Stomach (tissue), 9 donors: ENCODE measurements around the gene AKIP1. TPM values are rescaled to one million over a fixed set of nuclear protein-coding genes. Genes with fewer than 3 reads are reported as not detected.
"Not testable (repeated sequence)": the region's sequence is repeated elsewhere in the genome, so short reads cannot be mapped to it uniquely, and the experiment has no call there.

Experiments
- DNase-seq, 2 donors: peaks; one replicate each; pipeline versions ENCODE4 v3.0.0 to v3.0.0-alpha.2; 2013 to 2019
- H3K27ac ChIP-seq, 5 donors: fragments of 200-600 bp in 4 of 5; sonication (generic) in 4 of 5; one replicate each; pipeline ENCODE4 v1.5.1; 2013 to 2019; ENCODE audit warnings: mild to moderate bottlenecking in 1 of 5, moderate library complexity in 1 of 5
- H3K27me3 ChIP-seq, 3 donors: fragments of 200-600 bp; sonication (generic); one replicate each; pipeline ENCODE4 v1.5.1; 2017 to 2019; ENCODE audit warnings: mixed run types in 1 of 3
- H3K36me3 ChIP-seq, 4 donors: fragments of 200-600 bp; sonication (generic); 1 replicate in 3 of 4; 2 replicates in 1 of 4; pipeline ENCODE4 v1.5.1; 2016 to 2019
- H3K4me1 ChIP-seq, 4 donors: fragments of 200-600 bp; sonication (generic); one replicate each; pipeline ENCODE4 v1.5.1; 2016 to 2019
- H3K4me3 ChIP-seq, 4 donors: fragments of 200-600 bp; sonication (generic) in 3 of 4; one replicate each; pipeline ENCODE4 v1.5.1; 2016 to 2019; ENCODE audit warnings: mild to moderate bottlenecking in 1 of 4
- H3K9me3 ChIP-seq, 4 donors: fragments of 200-600 bp; sonication (generic); one replicate each; pipeline ENCODE4 v1.5.1; 2016 to 2019
- CTCF ChIP-seq, 7 experiments: fragments of 450-650 bp in 4 of 7; fragments of 200-600 bp in 3 of 7; sonication (generic) in 3 of 7; IDR thresholded peaks; one replicate each; pipeline ENCODE4 v1.5.1; 2016 to 2019; ENCODE audit warnings: antibody characterized with exemption in 7 of 7, control low read depth in 2 of 7, mild to moderate bottlenecking in 1 of 7
- EP300 ChIP-seq: sonication (generic); formaldehyde crosslinking; IDR thresholded peaks from one replicate; pipeline ENCODE4 v1.6.1; 2017; ENCODE audit warnings: antibody characterized with exemption
- POLR2A ChIP-seq, 4 donors: fragments of 450-650 bp; IDR thresholded peaks; one replicate each; pipeline ENCODE4 v1.6.1; 2016; ENCODE audit warnings: antibody characterized with exemption in 4 of 4, control low read depth in 2 of 4, mild to moderate bottlenecking in 1 of 4, moderate library complexity in 1 of 4
- POLR2AphosphoS5 ChIP-seq, 3 donors: sonication (generic); formaldehyde crosslinking; IDR thresholded peaks; one replicate each; pipeline ENCODE4 v1.6.1; 2016; ENCODE audit warnings: antibody characterized with exemption in 3 of 3
- WGBS, 5 donors: extraction: QIAGEN DNeasy Blood & Tissue Kit in 3 of 5; methylation state at CpG; one replicate each; pipeline versions ENCODE4 v1.1.5 to v1.1.7; 2013 to 2018; 5-methylcytosine and 5-hydroxymethylcytosine counted together
- intact Hi-C: fragments of 100-400 bp; cut with DNase I; formaldehyde crosslinking; loops from one replicate; pipeline ENCODE4 v1.15.1; 2023; ENCODE audit warnings: low total_unique reads
- polyA plus RNA-seq, 3 donors: library from polyadenylated mRNA; stranded (reverse); fragments of 200-250 nt; gene quantifications; one replicate each; pipeline ENCODE4 v1.2.3, GENCODE V29; 2013
- total RNA-seq, 5 donors: library from RNA; depleted of rRNA; stranded (reverse); fragments of >200 nt; gene quantifications; one replicate each; pipeline versions ENCODE4 v1.1.0 to v1.2.3, GENCODE V29; 2014 to 2016
- donor health status: healthy with polysubstance abuse.
- donor health status: Bipolar disorder and iron deficiency.
- donor health status: healthy.

Gene AKIP1
- total and polyA plus RNA-seq, 8 donors, result 0.89 to 26.8 (median 20.4) TPM; not detected in 1

- H3K36me3 ChIP-seq, result no peaks in the 10 kb centered on the region
- no peak overlapping the region for H3K4me3 ChIP-seq
- no peak for DNase-seq
- no peak for TF ChIP-seq CTCF (IDR thresholded peaks at IDR 0.05)
- TF ChIP-seq POLR2A (IDR thresholded peaks at IDR 0.05), result no peak
- TF ChIP-seq EP300, result no peak
- TF ChIP-seq POLR2AphosphoS5 (IDR thresholded peaks at IDR 0.05), result no peak
- intact Hi-C loops, result no loop called here
- no peaks in the 10 kb centered on the region for H3K4me1 ChIP-seq
- 86 to 96% (median 94%) methylated on average over 6 of the region's 6 CpGs for WGBS, 5 donors
- no peak overlapping the region for H3K27ac ChIP-seq
- H3K27me3 ChIP-seq, result no peaks in the 10 kb centered on the region
- H3K9me3 ChIP-seq, result no peaks in the 10 kb centered on the region
These were observed 22.9 kb downstream of the AKIP1 start for GRCh38 chr11:8933931-8934330.

GRCh38 chr11:8934742-8935488 is 23.9 kb downstream of the AKIP1 start:
- H3K9me3 ChIP-seq, result no peaks in the 10 kb centered on the region
- H3K36me3 ChIP-seq, result no peaks in the 10 kb centered on the region
- H3K27me3 ChIP-seq, result no peaks in the 10 kb centered on the region
- no peak overlapping the region for H3K27ac ChIP-seq
- WGBS, 5 donors, result 45 to 54% (median 51%) methylated on average over 14 of the region's 14 CpGs
- TF ChIP-seq POLR2AphosphoS5 (IDR thresholded peaks at IDR 0.05), result no peak
- no peak for TF ChIP-seq POLR2A (IDR thresholded peaks at IDR 0.05)
- no peak for TF ChIP-seq CTCF (IDR thresholded peaks at IDR 0.05)
- no peak for TF ChIP-seq EP300
- H3K4me3 ChIP-seq, result no peak overlapping the region
- intact Hi-C loops, result no loop called here
- DNase-seq, result peak in 1 of 2 donors; percentile 47
- H3K4me1 ChIP-seq, result no peaks in the 10 kb centered on the region

GRCh38 chr11:8935789-8936188 is 24.8 kb downstream of the AKIP1 start:
- DNase-seq, H3K4me3 ChIP-seq, H3K27me3 ChIP-seq, H3K27ac ChIP-seq, H3K4me1 ChIP-seq, H3K9me3 ChIP-seq, H3K36me3 ChIP-seq, intact Hi-C loops: not testable (repeated sequence)
- 77 to 95% (median 88%) methylated on average over 2 of the region's 2 CpGs for WGBS, 5 donors

GRCh38 chr11:8937159-8937558 is 26.2 kb downstream of the AKIP1 start:
- no peak overlapping the region for H3K4me3 ChIP-seq
- TF ChIP-seq CTCF (IDR thresholded peaks at IDR 0.05), result no peak
- TF ChIP-seq POLR2A (IDR thresholded peaks at IDR 0.05), result no peak
- no peak for TF ChIP-seq POLR2AphosphoS5 (IDR thresholded peaks at IDR 0.05)
- no peak overlapping the region for H3K27ac ChIP-seq
- no peaks in the 10 kb centered on the region for H3K36me3 ChIP-seq
- 85 to 93% (median 90%) methylated on average over 10 of the region's 10 CpGs for WGBS, 5 donors
- H3K9me3 ChIP-seq, result no peaks in the 10 kb centered on the region
- H3K4me1 ChIP-seq, result no peaks in the 10 kb centered on the region
- no peak for DNase-seq
- H3K27me3 ChIP-seq, result no peaks in the 10 kb centered on the region
- intact Hi-C loops, result no loop called here

- WGBS, 5 donors, result 82 to 90% (median 86%) methylated on average over 13 to 14 of the region's 14 CpGs
- no peak for TF ChIP-seq EP300
- TF ChIP-seq POLR2A (IDR thresholded peaks at IDR 0.05), result no peak
- no peak for TF ChIP-seq CTCF (IDR thresholded peaks at IDR 0.05)
- TF ChIP-seq POLR2AphosphoS5 (IDR thresholded peaks at IDR 0.05), result no peak
- Histone ChIP-seq H3K4me3 (no peak overlapping the region), H3K4me1 (no peaks in the 10 kb centered on the region), H3K9me3 (no peaks in the 10 kb centered on the region), H3K27me3 (no peaks in the 10 kb centered on the region), H3K27ac (no peak overlapping the region), H3K36me3 (no peaks in the 10 kb centered on the region)
- DNase-seq, result no peak
- intact Hi-C loops, result no loop called here
These were observed 26.7 kb downstream of the AKIP1 start for GRCh38 chr11:8937659-8938058.
